ENCODE measurements around the gene OPTN. TPM values are rescaled to one million over a fixed set of nuclear protein-coding genes. Genes with fewer than 3 reads are reported as not detected.

Gene OPTN
- polyA plus RNA-seq, 3 donors: 1.4 to 3.7 (median 2.6) TPM

- H3K79me2 ChIP-seq (ENCODE audit: insufficient read depth, low read length): no peaks in the 10 kb centered on the region
- no peaks in the 10 kb centered on the region for H3K4me1 ChIP-seq (ENCODE audit: control insufficient read depth in 1 of 2, insufficient read depth in 2 of 2, low read length in 2 of 2)
- no peak overlapping the region for H3K4me3 ChIP-seq (replicated peaks in 1 of 3; ENCODE audit: low read depth in 2 of 3, low read length in 3 of 3)
- H3K27me3 Mint-ChIP-seq (ENCODE audit: low read depth in 3 of 3): peaks cover 0 to 3% (median 1%) of the 10 kb centered on the region in 3 donors
- no peak overlapping the region for H3K9ac ChIP-seq (ENCODE audit: insufficient read depth, low read length, poor library complexity, severe bottlenecking)
- intact Hi-C loops (cut with micrococcal nuclease): no loop called here
- H3K9me3 Mint-ChIP-seq: peaks cover 0 to 8% (median 0%) of the 10 kb centered on the region in 7 donors
- H3K36me3 ChIP-seq (replicated peaks in 1 of 2; ENCODE audit: control insufficient read depth in 1 of 2, insufficient read depth in 2 of 2, low read length in 2 of 2): no peaks in the 10 kb centered on the region
- no peaks in the 10 kb centered on the region for H4K20me1 ChIP-seq (ENCODE audit: insufficient read depth, low read length)
- H3K27me3 ChIP-seq (ENCODE audit: control insufficient read depth in 2 of 2, insufficient read depth in 2 of 2, low read length in 2 of 2): no peaks in the 10 kb centered on the region
- no peak overlapping the region for H3K27ac ChIP-seq (ENCODE audit: low read depth in 1 of 2, low read length in 2 of 2)
- H3K4me1 Mint-ChIP-seq: no peaks in the 10 kb centered on the region
- DNase-seq: no peak
- peaks cover 0 to 1% of the 10 kb centered on the region in 2 donors for H3K36me3 Mint-ChIP-seq
- TF ChIP-seq CTCF (IDR thresholded peaks at IDR 0.05): no peak
- no peak overlapping the region for H3K4me3 Mint-ChIP-seq
- no peak overlapping the region for H3K27ac Mint-ChIP-seq
- no peak overlapping the region for H3K4me2 ChIP-seq (replicated peaks; ENCODE audit: extremely low read depth, low read length, poor library complexity, severe bottlenecking)
- 91% methylated on average over 3 of the region's 4 CpGs for WGBS (ENCODE audit: insufficient coverage)
- H3K9me3 ChIP-seq (replicated peaks in 1 of 2; ENCODE audit: control insufficient read depth in 1 of 2, insufficient read depth in 1 of 2, low read length in 2 of 2): no peaks in the 10 kb centered on the region
- no peak overlapping the region for H2AFZ ChIP-seq (ENCODE audit: insufficient read depth, low read depth, low read length, poor library complexity, severe bottlenecking)
These were observed 40.7 kb downstream of the OPTN start for GRCh38 chr10:13140627-13141190.

DNA sequence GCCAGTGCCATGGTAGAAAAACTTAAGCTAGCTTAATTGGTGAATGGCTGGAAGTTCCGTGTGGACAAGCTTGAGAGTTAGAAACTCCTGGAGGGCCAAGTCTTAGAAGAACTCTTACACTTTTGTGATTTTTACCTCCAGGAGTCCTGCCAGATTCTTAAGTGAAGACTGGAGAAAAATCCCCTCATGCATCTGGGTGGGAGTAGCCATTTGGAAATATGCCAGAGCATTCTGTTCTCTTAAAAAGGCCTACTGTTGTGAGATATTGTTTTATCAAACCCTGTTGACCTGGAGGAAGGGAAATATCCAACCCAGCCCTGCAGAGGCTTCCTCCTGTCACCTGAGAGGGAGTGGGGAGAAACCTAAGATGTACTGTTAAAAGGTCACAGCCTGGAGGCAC lies 43.8 kb downstream of the OPTN start:
- no peak overlapping the region for H3K27ac Mint-ChIP-seq
- intact Hi-C loops (cut with micrococcal nuclease): no loop called here

More for the DNA sequence above, 43.8 kb downstream of the OPTN start:
- H3K9me3 ChIP-seq (replicated peaks in 1 of 2; ENCODE audit: control insufficient read depth in 1 of 2, insufficient read depth in 1 of 2, low read length in 2 of 2): no peaks in the 10 kb centered on the region
- TF ChIP-seq CTCF (IDR thresholded peaks at IDR 0.05): no peak
- H3K4me2 ChIP-seq (replicated peaks; ENCODE audit: extremely low read depth, low read length, poor library complexity, severe bottlenecking): no peak overlapping the region
- WGBS (ENCODE audit: insufficient coverage): no CpG with 5 or more reads among the region's 1 CpG
- Mint-ChIP-seq H3K4me3 (no peak overlapping the region), H3K27me3 (ENCODE audit: low read depth in 3 of 3) (peaks cover 1 to 6% (median 4%) of the 10 kb centered on the region in 3 donors), H3K4me1 (no peaks in the 10 kb centered on the region), H3K36me3 (no peaks in the 10 kb centered on the region), H3K9me3 (peaks cover 0 to 8% (median 2%) of the 10 kb centered on the region in 7 donors)
- no peak overlapping the region for H3K27ac ChIP-seq (ENCODE audit: low read depth in 1 of 2, low read length in 2 of 2)
- no peak overlapping the region for H3K4me3 ChIP-seq (replicated peaks in 1 of 3; ENCODE audit: low read depth in 2 of 3, low read length in 3 of 3)
- H3K9ac ChIP-seq (ENCODE audit: insufficient read depth, low read length, poor library complexity, severe bottlenecking): no peak overlapping the region
- H3K27me3 ChIP-seq (ENCODE audit: control insufficient read depth in 2 of 2, insufficient read depth in 2 of 2, low read length in 2 of 2): no peaks in the 10 kb centered on the region
- no peak overlapping the region for H2AFZ ChIP-seq (ENCODE audit: insufficient read depth, low read depth, low read length, poor library complexity, severe bottlenecking)
- no peaks in the 10 kb centered on the region for H3K4me1 ChIP-seq (ENCODE audit: control insufficient read depth in 1 of 2, insufficient read depth in 2 of 2, low read length in 2 of 2)
- no peak for DNase-seq
- no peaks in the 10 kb centered on the region for H3K36me3 ChIP-seq (replicated peaks in 1 of 2; ENCODE audit: control insufficient read depth in 1 of 2, insufficient read depth in 2 of 2, low read length in 2 of 2)
- no peaks in the 10 kb centered on the region for H4K20me1 ChIP-seq (ENCODE audit: insufficient read depth, low read length)
- no peaks in the 10 kb centered on the region for H3K79me2 ChIP-seq (ENCODE audit: insufficient read depth, low read length)
